DOHH2 (cell line): ENCODE measurements around the gene PCBP2.

Source experiments
- H3F3A ChIP-seq: fragments of 200-600 bp; sonication (generic), shearing (Covaris generic); 2 replicates; pipeline ENCODE4 v1.6.0; 2016; ENCODE audit warnings: antibody characterized with exemption, mild to moderate bottlenecking; ENCODE audit not compliant: control insufficient read depth, insufficient read depth
- H3K27ac ChIP-seq: fragments of 200-600 bp; sonication (generic); 2 replicates; pipeline ENCODE4 v1.5.1; 2014; ENCODE audit warnings: low read depth, mild to moderate bottlenecking, low read length, moderate library complexity
- H3K27me3 ChIP-seq: fragments of 200-600 bp; sonication (generic); 2 replicates; pipeline ENCODE4 v1.6.1; 2014; ENCODE audit warnings: mild to moderate bottlenecking, low read length, mixed read lengths; ENCODE audit not compliant: control insufficient read depth
- H3K36me3 ChIP-seq: fragments of 200-600 bp; sonication (generic); 2 replicates; pipeline ENCODE4 v1.6.1; 2014; ENCODE audit warnings: mild to moderate bottlenecking, low read length, moderate library complexity, mixed read lengths; ENCODE audit not compliant: control insufficient read depth
- H3K4me1 ChIP-seq: fragments of 200-600 bp; sonication (generic); 2 replicates; pipeline ENCODE4 v1.6.1; 2014; ENCODE audit warnings: mild to moderate bottlenecking, low read length, mixed read lengths; ENCODE audit not compliant: control insufficient read depth
- H3K4me2 ChIP-seq: fragments of 200-600 bp; sonication (generic); 2 replicates; pipeline ENCODE4 v1.6.0; 2014; ENCODE audit warnings: mild to moderate bottlenecking, low read length, moderate library complexity
- H3K4me3 ChIP-seq: fragments of 200-600 bp; sonication (generic); 2 replicates; pipeline ENCODE4 v1.5.1; 2014; ENCODE audit warnings: mild to moderate bottlenecking, low read length, mixed read lengths
- H3K79me2 ChIP-seq: fragments of 200-600 bp; sonication (generic); 2 replicates; pipeline ENCODE4 v1.6.1; 2014; ENCODE audit warnings: mild to moderate bottlenecking, low read length, mixed read lengths; ENCODE audit not compliant: control insufficient read depth
- H3K9me2 ChIP-seq: fragments of 200-600 bp; sonication (generic); replicated peaks from 2 replicates; pipeline ENCODE4 v1.6.1; 2014; ENCODE audit warnings: mild to moderate bottlenecking, low read length, mixed read lengths; ENCODE audit not compliant: control insufficient read depth
- H3K9me3 ChIP-seq: fragments of 200-600 bp; sonication (generic); 2 replicates; pipeline ENCODE4 v1.6.1; 2014; ENCODE audit warnings: antibody characterized with exemption, low read length, mixed read lengths; ENCODE audit not compliant: control insufficient read depth, insufficient read depth
- H4K20me1 ChIP-seq: fragments of 200-600 bp; sonication (generic); 2 replicates; pipeline ENCODE4 v1.6.0; 2014; ENCODE audit warnings: low read depth, mild to moderate bottlenecking, antibody characterized with exemption, low read length, moderate library complexity; ENCODE audit not compliant: control insufficient read depth, insufficient read depth
- EZH2phosphoT487 ChIP-seq: fragments of 200-600 bp; sonication (generic); IDR thresholded peaks from 2 replicates; pipeline ENCODE4 v1.6.1; 2017; ENCODE audit warnings: borderline replicate concordance, mild to moderate bottlenecking, antibody characterized with exemption, low read length, moderate library complexity, mixed read lengths
- TF ChIP-seq, protein P1 (sequence below): fragments of 200-600 bp; sonication (generic); IDR thresholded peaks from one replicate; pipeline ENCODE4 v1.5.1; 2014; ENCODE audit warnings: antibody characterized with exemption, mild to moderate bottlenecking, low read depth, low read length; ENCODE audit not compliant: poor library complexity, severe bottlenecking

PCBP2 gene

DNA sequence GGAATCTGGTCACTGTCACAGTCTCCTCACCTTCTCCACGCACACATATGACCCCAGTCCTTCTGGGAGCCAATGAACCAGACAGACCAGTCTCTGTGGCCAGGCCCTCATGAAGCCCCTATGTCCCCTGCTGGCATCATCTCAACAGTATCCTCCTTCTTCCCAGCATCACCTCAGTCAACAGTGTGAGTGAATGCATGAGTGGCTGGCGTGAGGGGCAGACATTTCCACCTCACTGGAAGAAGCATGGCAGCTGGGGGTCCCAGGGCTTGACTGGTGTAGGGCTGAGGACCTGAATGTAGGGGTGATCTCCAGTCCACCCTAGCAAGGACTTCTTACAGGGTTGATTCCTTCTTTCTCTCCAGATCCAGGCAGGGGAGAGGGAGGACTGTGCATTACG is 45.6 kb downstream of the PCBP2 start:
- Histone ChIP-seq H4K20me1 (no peaks in the 10 kb centered on the region), H3K9me2 (no peaks in the 10 kb centered on the region), H3K36me3 (0 out of 2 replicates have a peak, but pooled peaks cover 3% of the 10 kb centered on the region), H3K4me1 (peaks cover 70% of the 10 kb centered on the region), H3K27ac (no peak overlapping the region), H3K27me3 (no peaks in the 10 kb centered on the region), H3K4me2 (no peak overlapping the region), H3K79me2 (peaks cover 27% of the 10 kb centered on the region), H3K4me3 (no peak overlapping the region), H3F3A (peaks cover 9% of the 10 kb centered on the region), H3K9me3 (no peaks in the 10 kb centered on the region)
- TF ChIP-seq, protein P1, sequence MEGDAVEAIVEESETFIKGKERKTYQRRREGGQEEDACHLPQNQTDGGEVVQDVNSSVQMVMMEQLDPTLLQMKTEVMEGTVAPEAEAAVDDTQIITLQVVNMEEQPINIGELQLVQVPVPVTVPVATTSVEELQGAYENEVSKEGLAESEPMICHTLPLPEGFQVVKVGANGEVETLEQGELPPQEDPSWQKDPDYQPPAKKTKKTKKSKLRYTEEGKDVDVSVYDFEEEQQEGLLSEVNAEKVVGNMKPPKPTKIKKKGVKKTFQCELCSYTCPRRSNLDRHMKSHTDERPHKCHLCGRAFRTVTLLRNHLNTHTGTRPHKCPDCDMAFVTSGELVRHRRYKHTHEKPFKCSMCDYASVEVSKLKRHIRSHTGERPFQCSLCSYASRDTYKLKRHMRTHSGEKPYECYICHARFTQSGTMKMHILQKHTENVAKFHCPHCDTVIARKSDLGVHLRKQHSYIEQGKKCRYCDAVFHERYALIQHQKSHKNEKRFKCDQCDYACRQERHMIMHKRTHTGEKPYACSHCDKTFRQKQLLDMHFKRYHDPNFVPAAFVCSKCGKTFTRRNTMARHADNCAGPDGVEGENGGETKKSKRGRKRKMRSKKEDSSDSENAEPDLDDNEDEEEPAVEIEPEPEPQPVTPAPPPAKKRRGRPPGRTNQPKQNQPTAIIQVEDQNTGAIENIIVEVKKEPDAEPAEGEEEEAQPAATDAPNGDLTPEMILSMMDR = no peak
- no peak for TF ChIP-seq EZH2phosphoT487

DNA sequence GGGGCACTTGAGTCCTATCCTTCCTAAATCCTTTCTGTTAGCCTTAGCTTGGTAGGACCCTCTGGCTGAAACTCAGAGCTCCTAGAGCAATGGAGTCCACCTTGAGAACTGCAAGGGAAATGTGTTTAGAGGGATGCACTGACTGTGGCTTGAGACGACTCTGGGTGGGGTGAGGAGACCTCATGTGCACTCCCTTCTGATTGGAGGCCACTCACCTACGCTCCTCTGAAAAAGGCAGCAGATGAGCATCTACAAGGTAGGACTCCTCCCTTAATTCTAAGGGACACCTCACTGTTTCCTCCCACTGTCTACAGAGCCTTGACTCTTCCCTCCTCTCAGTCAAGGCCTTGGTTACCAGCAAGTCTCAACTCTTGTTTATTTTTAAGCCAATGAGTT is 46.3 kb downstream of the PCBP2 start:
- Histone ChIP-seq H3K27ac (no peak overlapping the region), H3K4me2 (peak overlapping the region; percentile 93), H3K27me3 (no peaks in the 10 kb centered on the region), H3K4me1 (peaks cover 65% of the 10 kb centered on the region), H3K9me2 (no peaks in the 10 kb centered on the region), H4K20me1 (no peaks in the 10 kb centered on the region), H3F3A (peaks cover 9% of the 10 kb centered on the region), H3K79me2 (peaks cover 33% of the 10 kb centered on the region), H3K36me3 (0 out of 2 replicates have a peak, but pooled peaks cover 3% of the 10 kb centered on the region), H3K4me3 (peak overlapping the region; percentile 93), H3K9me3 (no peaks in the 10 kb centered on the region)
- no peak for TF ChIP-seq EZH2phosphoT487
- TF ChIP-seq, protein P1 = no peak

DNA sequence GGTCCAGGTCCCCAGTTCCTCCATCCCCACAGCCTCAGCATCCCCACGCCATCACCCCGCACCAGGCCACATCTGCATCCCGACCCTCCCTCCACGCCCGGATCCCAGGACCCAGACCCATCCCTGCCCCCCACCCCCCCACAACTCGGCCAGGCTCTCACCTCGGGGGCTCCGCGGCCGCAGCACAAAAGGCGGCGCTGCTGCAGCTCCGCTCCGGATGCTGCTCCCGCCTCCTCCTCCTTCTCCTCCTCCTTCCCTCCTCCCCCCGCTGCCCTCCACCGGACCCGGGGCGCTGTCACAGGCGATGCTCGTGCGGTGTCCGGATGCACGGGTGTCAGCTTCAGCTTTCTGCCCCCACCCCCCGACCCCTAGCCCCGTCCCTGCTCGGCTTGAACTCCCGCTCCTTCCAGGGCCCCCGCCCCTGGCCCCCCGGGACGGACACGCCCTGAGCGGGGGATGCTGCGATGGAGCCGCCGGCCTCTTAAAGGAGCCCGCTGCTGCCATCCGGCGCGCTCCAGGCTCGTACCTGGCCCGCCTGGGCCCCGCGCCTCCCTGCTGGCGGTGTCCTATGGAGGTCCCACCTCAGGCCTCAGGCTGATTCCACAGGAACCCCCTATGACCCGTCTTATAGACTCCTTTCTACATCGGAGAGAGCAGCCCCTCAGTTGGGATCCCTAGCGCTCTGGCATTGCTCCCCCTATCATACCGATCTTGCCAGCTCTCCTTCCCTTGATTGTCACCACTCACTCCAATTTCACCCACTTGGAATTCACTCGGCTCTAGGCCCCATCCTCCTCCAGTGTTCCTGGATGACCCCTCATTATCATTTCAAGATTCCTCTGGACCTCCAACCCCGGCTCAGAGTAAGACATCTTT is 47.6 kb downstream of the PCBP2 start, which contains the start of gene MAP3K12:
Gene MAP3K12 (minus strand): TSS at position 193 of the 876 bp plus-strand sequence. CDS start 12,067 bp downstream, outside the sequence.
- Histone ChIP-seq H3K9me3 (no peaks in the 10 kb centered on the region), H3K27me3 (no peaks in the 10 kb centered on the region), H3K79me2 (peaks cover 32% of the 10 kb centered on the region), H3K4me2 (peak within 1 kb of the TSS; percentile 93), H3F3A (peaks cover 7% of the 10 kb centered on the region), H3K4me1 (peaks cover 53% of the 10 kb centered on the region), H3K27ac (peak within 1 kb of the TSS; percentile 82), H3K9me2 (no peaks in the 10 kb centered on the region), H4K20me1 (no peaks in the 10 kb centered on the region), H3K4me3 (peak within 1 kb of the TSS; percentile 93), H3K36me3 (peaks cover 10% of the 10 kb centered on the region; the same call in 1 of the 2 replicates)
- TF ChIP-seq EZH2phosphoT487 = no peak
- TF ChIP-seq, protein P1 = peak; percentile 29
